ENCODE results near the gene MADCAM1. TPM values are rescaled to one million over a fixed set of nuclear protein-coding genes. Genes with fewer than 3 reads are reported as not detected.

The MADCAM1 gene
- polyA plus RNA-seq, 2 donors, result 0.57 to 2.0 TPM

DNA sequence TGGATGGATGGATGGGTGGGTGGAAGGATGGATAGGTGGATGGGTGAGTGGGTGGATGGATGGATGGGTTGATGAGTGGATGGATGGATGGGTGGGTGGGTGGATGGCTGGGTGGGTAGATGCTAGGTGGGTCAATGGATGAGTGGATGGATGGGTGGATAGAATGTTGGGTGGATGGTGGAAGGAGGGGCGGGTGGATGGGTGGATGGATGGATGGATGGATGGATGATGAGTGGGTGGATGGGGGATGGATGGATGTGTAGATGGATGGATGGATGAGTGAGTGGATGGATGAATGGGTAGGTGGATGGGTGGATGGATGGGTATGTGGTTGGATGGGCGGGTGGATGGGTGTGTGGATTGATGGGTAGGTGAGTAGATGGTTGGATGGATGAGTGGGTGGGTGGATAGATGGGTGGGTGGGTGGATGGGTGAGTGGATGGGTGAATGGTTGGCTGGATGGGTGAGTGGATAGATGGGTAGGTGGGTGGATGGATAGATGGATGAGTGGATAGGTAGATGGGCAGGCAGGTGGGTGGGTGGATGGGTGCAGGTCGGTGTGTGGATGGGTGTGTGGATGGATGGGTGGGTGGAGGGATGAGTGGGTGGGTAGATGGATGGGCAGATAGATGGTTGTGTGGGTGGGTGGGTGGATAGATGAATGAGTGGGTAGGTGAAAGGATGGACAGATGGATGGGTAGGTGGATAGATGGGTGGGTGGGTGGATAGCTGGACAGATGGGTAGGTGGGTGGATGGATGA is 31.1 kb upstream of the MADCAM1 start:
- no peaks in the 10 kb centered on the region for H3K36me3 ChIP-seq (ENCODE audit: control insufficient read depth in 2 of 2, insufficient read depth in 2 of 2, low read length in 1 of 2)
- WGBS, 2 donors, result 96% methylated on average over 3 of the region's 3 CpGs
- H3K27me3 ChIP-seq (ENCODE audit: control insufficient read depth in 1 of 2, insufficient read depth in 2 of 2, low read length in 2 of 2), result peaks cover 0 to 4% of the 10 kb centered on the region in 2 donors
- peaks cover 0 to 4% of the 10 kb centered on the region in 2 donors for H3K4me1 ChIP-seq (ENCODE audit: control insufficient read depth in 2 of 2, insufficient read depth in 2 of 2, low read length in 1 of 2)
- H3K4me3 ChIP-seq (ENCODE audit: low read depth in 1 of 2, low read length in 2 of 2), result no peak overlapping the region
- H3K27ac ChIP-seq (ENCODE audit: low read depth in 2 of 2, low read length in 1 of 2), result no peak overlapping the region
- no peaks in the 10 kb centered on the region for H3K9me3 ChIP-seq (ENCODE audit: control insufficient read depth in 2 of 2, insufficient read depth in 1 of 2, low read depth in 1 of 2, low read length in 1 of 2)

GRCh38 chr19:467554-467953 is 28.7 kb upstream of the MADCAM1 start:
- no peaks in the 10 kb centered on the region for H3K4me1 ChIP-seq (ENCODE audit: control insufficient read depth in 2 of 2, insufficient read depth in 2 of 2, low read length in 1 of 2)
- no peak overlapping the region for H3K4me3 ChIP-seq (ENCODE audit: low read depth in 1 of 2, low read length in 2 of 2)
- WGBS, 2 donors, result 75 to 77% methylated on average over 11 of the region's 11 CpGs
- H3K27ac ChIP-seq (ENCODE audit: low read depth in 2 of 2, low read length in 1 of 2), result no peak overlapping the region
- no peaks in the 10 kb centered on the region for H3K36me3 ChIP-seq (ENCODE audit: control insufficient read depth in 2 of 2, insufficient read depth in 2 of 2, low read length in 1 of 2)
- H3K9me3 ChIP-seq (ENCODE audit: control insufficient read depth in 2 of 2, insufficient read depth in 1 of 2, low read depth in 1 of 2, low read length in 1 of 2), result no peaks in the 10 kb centered on the region
- no peaks in the 10 kb centered on the region for H3K27me3 ChIP-seq (ENCODE audit: control insufficient read depth in 1 of 2, insufficient read depth in 2 of 2, low read length in 2 of 2)

DNA sequence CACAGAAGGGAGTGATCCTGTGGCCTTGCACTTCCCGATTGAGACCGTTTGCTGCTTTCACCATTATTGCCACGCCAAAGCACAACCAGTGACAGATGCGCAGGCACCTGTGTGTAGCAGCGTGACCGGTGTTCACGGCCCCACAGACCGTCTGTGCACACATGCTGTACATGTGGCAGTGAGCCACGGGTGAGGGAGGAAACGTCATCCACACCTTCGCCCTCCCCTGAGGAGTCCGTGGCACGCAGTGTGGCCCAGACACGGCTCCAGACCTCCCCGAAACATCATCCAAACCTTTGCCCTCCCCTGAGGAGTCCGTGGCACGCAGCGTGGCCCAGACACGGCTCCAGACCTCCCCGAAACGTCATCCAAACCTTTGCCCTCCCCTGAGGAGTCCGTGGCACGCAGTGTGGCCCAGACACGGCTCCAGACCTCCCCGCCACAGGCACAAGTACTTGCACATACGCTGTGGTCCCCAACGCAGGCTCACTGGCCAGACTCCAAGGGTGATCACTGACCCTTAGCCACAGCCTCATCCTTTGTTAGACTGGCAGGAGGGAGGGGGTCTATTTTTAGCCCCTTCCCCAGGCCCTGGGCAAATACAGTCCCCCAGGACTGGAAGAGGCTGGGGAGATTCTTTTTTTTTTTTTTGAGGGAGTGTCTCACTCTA is 27.6 kb upstream of the MADCAM1 start:
- Histone ChIP-seq H3K4me1 (ENCODE audit: control insufficient read depth in 2 of 2, insufficient read depth in 2 of 2, low read length in 1 of 2) (no peaks in the 10 kb centered on the region), H3K9me3 (ENCODE audit: control insufficient read depth in 2 of 2, insufficient read depth in 1 of 2, low read depth in 1 of 2, low read length in 1 of 2) (no peaks in the 10 kb centered on the region), H3K27me3 (ENCODE audit: control insufficient read depth in 1 of 2, insufficient read depth in 2 of 2, low read length in 2 of 2) (no peaks in the 10 kb centered on the region), H3K36me3 (ENCODE audit: control insufficient read depth in 2 of 2, insufficient read depth in 2 of 2, low read length in 1 of 2) (no peaks in the 10 kb centered on the region), H3K4me3 (ENCODE audit: low read depth in 1 of 2, low read length in 2 of 2) (no peak overlapping the region), H3K27ac (ENCODE audit: low read depth in 2 of 2, low read length in 1 of 2) (no peak overlapping the region)
- 72 to 78% methylated on average over 27 of the region's 27 CpGs for WGBS, 2 donors

DNA sequence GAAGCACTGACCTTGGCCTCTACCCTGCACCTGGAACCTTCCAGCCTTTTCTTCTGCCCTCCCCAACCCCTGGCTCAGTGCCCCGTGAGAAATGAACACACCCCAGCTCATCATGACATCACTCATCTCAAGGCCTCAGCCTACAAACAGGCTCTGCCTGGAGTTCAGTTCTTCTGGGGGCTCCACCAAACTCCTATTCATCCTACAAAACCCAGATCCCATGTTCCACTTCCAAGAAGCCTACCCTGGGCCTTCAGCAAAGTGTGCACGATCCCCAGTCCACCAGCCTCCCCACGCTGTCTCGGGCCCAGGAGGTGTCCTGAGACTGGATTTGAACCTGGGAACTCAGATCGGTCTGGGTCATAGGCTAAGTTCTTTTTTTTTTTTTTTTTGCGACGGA is 26.5 kb upstream of the MADCAM1 start:
- Histone ChIP-seq H3K27ac (ENCODE audit: low read depth in 2 of 2, low read length in 1 of 2) (no peak overlapping the region), H3K36me3 (ENCODE audit: control insufficient read depth in 2 of 2, insufficient read depth in 2 of 2, low read length in 1 of 2) (no peaks in the 10 kb centered on the region), H3K27me3 (ENCODE audit: control insufficient read depth in 1 of 2, insufficient read depth in 2 of 2, low read length in 2 of 2) (no peaks in the 10 kb centered on the region), H3K4me3 (ENCODE audit: low read depth in 1 of 2, low read length in 2 of 2) (no peak overlapping the region), H3K4me1 (ENCODE audit: control insufficient read depth in 2 of 2, insufficient read depth in 2 of 2, low read length in 1 of 2) (no peaks in the 10 kb centered on the region), H3K9me3 (ENCODE audit: control insufficient read depth in 2 of 2, insufficient read depth in 1 of 2, low read depth in 1 of 2, low read length in 1 of 2) (no peaks in the 10 kb centered on the region)
- WGBS, 2 donors, result 76 to 81% methylated on average over 7 of the region's 7 CpGs

GRCh38 chr19:470701-471100 is 25.6 kb upstream of the MADCAM1 start:
- H3K9me3 ChIP-seq (ENCODE audit: control insufficient read depth in 2 of 2, insufficient read depth in 1 of 2, low read depth in 1 of 2, low read length in 1 of 2), result no peaks in the 10 kb centered on the region
- H3K36me3 ChIP-seq (ENCODE audit: control insufficient read depth in 2 of 2, insufficient read depth in 2 of 2, low read length in 1 of 2), result no peaks in the 10 kb centered on the region
- H3K4me1 ChIP-seq (ENCODE audit: control insufficient read depth in 2 of 2, insufficient read depth in 2 of 2, low read length in 1 of 2), result no peaks in the 10 kb centered on the region
- no peak overlapping the region for H3K27ac ChIP-seq (ENCODE audit: low read depth in 2 of 2, low read length in 1 of 2)
- no peaks in the 10 kb centered on the region for H3K27me3 ChIP-seq (ENCODE audit: control insufficient read depth in 1 of 2, insufficient read depth in 2 of 2, low read length in 2 of 2)
- H3K4me3 ChIP-seq (ENCODE audit: low read depth in 1 of 2, low read length in 2 of 2), result no peak overlapping the region
- 72 to 76% methylated on average over 20 of the region's 20 CpGs for WGBS, 2 donors

- no peaks in the 10 kb centered on the region for H3K36me3 ChIP-seq (ENCODE audit: control insufficient read depth in 2 of 2, insufficient read depth in 2 of 2, low read length in 1 of 2)
- 70 to 75% methylated on average over 23 of the region's 23 CpGs for WGBS, 2 donors
- H3K9me3 ChIP-seq (ENCODE audit: control insufficient read depth in 2 of 2, insufficient read depth in 1 of 2, low read depth in 1 of 2, low read length in 1 of 2), result no peaks in the 10 kb centered on the region
- no peak overlapping the region for H3K4me3 ChIP-seq (ENCODE audit: low read depth in 1 of 2, low read length in 2 of 2)
- no peaks in the 10 kb centered on the region for H3K4me1 ChIP-seq (ENCODE audit: control insufficient read depth in 2 of 2, insufficient read depth in 2 of 2, low read length in 1 of 2)
- no peaks in the 10 kb centered on the region for H3K27me3 ChIP-seq (ENCODE audit: control insufficient read depth in 1 of 2, insufficient read depth in 2 of 2, low read length in 2 of 2)
- H3K27ac ChIP-seq (ENCODE audit: low read depth in 2 of 2, low read length in 1 of 2), result no peak overlapping the region
Observed at GRCh38 chr19:472005-472858, 24.1 kb upstream of the MADCAM1 start.

GRCh38 chr19:474126-475078 is 21.9 kb upstream of the MADCAM1 start:
- Histone ChIP-seq H3K27ac (ENCODE audit: low read depth in 2 of 2, low read length in 1 of 2) (no peak overlapping the region), H3K27me3 (ENCODE audit: control insufficient read depth in 1 of 2, insufficient read depth in 2 of 2, low read length in 2 of 2) (no peaks in the 10 kb centered on the region), H3K4me1 (ENCODE audit: control insufficient read depth in 2 of 2, insufficient read depth in 2 of 2, low read length in 1 of 2) (no peaks in the 10 kb centered on the region), H3K9me3 (ENCODE audit: control insufficient read depth in 2 of 2, insufficient read depth in 1 of 2, low read depth in 1 of 2, low read length in 1 of 2) (no peaks in the 10 kb centered on the region), H3K36me3 (ENCODE audit: control insufficient read depth in 2 of 2, insufficient read depth in 2 of 2, low read length in 1 of 2) (no peaks in the 10 kb centered on the region), H3K4me3 (ENCODE audit: low read depth in 1 of 2, low read length in 2 of 2) (no peak overlapping the region)
- 67 to 69% methylated on average over 56 to 57 of the region's 57 CpGs for WGBS, 2 donors

DNA sequence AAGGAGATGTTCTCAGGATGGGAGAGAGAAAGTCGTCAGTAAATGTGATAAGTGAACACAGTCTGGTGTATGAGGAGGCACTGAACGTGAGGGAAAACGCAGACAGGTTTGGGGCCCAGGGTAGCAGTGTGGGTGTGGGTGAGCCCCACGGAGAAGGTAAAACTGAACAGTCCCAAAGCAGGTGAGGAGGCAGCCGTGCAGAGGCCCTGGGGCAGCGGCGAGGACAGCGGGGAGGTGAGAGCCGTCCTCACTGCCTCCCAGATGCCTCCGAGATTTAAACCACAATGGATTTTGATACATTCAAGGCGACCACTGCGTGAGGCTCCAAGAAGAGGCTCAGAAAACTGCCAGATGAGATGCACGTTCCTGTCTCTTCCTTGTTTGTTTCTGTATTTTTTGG is 20.9 kb upstream of the MADCAM1 start:
- H3K27me3 ChIP-seq (ENCODE audit: control insufficient read depth in 1 of 2, insufficient read depth in 2 of 2, low read length in 2 of 2), result no peaks in the 10 kb centered on the region

More for the DNA sequence above, 20.9 kb upstream of the MADCAM1 start:
- WGBS, 2 donors, result 76 to 82% methylated on average over 13 of the region's 13 CpGs
- Histone ChIP-seq H3K4me3 (ENCODE audit: low read depth in 1 of 2, low read length in 2 of 2) (no peak overlapping the region), H3K36me3 (ENCODE audit: control insufficient read depth in 2 of 2, insufficient read depth in 2 of 2, low read length in 1 of 2) (no peaks in the 10 kb centered on the region), H3K4me1 (ENCODE audit: control insufficient read depth in 2 of 2, insufficient read depth in 2 of 2, low read length in 1 of 2) (peaks cover 0 to 5% of the 10 kb centered on the region in 2 donors), H3K27ac (ENCODE audit: low read depth in 2 of 2, low read length in 1 of 2) (no peak overlapping the region), H3K9me3 (ENCODE audit: control insufficient read depth in 2 of 2, insufficient read depth in 1 of 2, low read depth in 1 of 2, low read length in 1 of 2) (no peaks in the 10 kb centered on the region)
